Neutrophil (primary cell): Measurements from ENCODE around the gene FLT1.

Source experiments
- H3K27ac ChIP-seq: fragments of 200-600 bp; sonication (generic); 2 replicates; pipeline ENCODE4 v1.5.1; 2016; ENCODE audit warnings: mild to moderate bottlenecking, moderate library complexity
- H3K27me3 ChIP-seq: fragments of 200-600 bp; sonication (generic); 2 replicates; pipeline ENCODE4 v1.6.0; 2016; ENCODE audit warnings: mild to moderate bottlenecking
- H3K36me3 ChIP-seq: fragments of 200-600 bp; sonication (generic); 2 replicates; pipeline ENCODE4 v1.5.1; 2017
- H3K4me1 ChIP-seq, 2 experiments: fragments of 200-600 bp in 1 of 2; sonication (generic) in 1 of 2; 1 replicate in 1 of 2; 2 replicates in 1 of 2; pipeline versions ENCODE4 v1.5.1 to v1.6.1; 2013 to 2016; ENCODE audit warnings: low read depth in 1 of 2, low read length in 1 of 2, mild to moderate bottlenecking in 1 of 2, moderate library complexity in 1 of 2; ENCODE audit not compliant: control insufficient read depth in 1 of 2, insufficient read depth in 1 of 2
- H3K4me3 ChIP-seq, 2 experiments: fragments of 200-600 bp in 1 of 2; sonication (generic) in 1 of 2; 1 replicate in 1 of 2; 2 replicates in 1 of 2; pipeline ENCODE4 v1.5.1; 2013 to 2016; ENCODE audit warnings: low read depth in 1 of 2, low read length in 1 of 2, mild to moderate bottlenecking in 1 of 2, moderate library complexity in 1 of 2
- H3K9me3 ChIP-seq: fragments of 200-600 bp; sonication (generic); 2 replicates; pipeline ENCODE4 v1.5.1; 2016
- TF ChIP-seq, protein P1 (sequence below): fragments of 200-600 bp; sonication (generic); IDR thresholded peaks from 2 replicates; pipeline ENCODE4 v1.5.1; 2016; ENCODE audit warnings: antibody characterized with exemption

Gene FLT1, protein sequence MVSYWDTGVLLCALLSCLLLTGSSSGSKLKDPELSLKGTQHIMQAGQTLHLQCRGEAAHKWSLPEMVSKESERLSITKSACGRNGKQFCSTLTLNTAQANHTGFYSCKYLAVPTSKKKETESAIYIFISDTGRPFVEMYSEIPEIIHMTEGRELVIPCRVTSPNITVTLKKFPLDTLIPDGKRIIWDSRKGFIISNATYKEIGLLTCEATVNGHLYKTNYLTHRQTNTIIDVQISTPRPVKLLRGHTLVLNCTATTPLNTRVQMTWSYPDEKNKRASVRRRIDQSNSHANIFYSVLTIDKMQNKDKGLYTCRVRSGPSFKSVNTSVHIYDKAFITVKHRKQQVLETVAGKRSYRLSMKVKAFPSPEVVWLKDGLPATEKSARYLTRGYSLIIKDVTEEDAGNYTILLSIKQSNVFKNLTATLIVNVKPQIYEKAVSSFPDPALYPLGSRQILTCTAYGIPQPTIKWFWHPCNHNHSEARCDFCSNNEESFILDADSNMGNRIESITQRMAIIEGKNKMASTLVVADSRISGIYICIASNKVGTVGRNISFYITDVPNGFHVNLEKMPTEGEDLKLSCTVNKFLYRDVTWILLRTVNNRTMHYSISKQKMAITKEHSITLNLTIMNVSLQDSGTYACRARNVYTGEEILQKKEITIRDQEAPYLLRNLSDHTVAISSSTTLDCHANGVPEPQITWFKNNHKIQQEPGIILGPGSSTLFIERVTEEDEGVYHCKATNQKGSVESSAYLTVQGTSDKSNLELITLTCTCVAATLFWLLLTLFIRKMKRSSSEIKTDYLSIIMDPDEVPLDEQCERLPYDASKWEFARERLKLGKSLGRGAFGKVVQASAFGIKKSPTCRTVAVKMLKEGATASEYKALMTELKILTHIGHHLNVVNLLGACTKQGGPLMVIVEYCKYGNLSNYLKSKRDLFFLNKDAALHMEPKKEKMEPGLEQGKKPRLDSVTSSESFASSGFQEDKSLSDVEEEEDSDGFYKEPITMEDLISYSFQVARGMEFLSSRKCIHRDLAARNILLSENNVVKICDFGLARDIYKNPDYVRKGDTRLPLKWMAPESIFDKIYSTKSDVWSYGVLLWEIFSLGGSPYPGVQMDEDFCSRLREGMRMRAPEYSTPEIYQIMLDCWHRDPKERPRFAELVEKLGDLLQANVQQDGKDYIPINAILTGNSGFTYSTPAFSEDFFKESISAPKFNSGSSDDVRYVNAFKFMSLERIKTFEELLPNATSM (N-terminal part only)

DNA sequence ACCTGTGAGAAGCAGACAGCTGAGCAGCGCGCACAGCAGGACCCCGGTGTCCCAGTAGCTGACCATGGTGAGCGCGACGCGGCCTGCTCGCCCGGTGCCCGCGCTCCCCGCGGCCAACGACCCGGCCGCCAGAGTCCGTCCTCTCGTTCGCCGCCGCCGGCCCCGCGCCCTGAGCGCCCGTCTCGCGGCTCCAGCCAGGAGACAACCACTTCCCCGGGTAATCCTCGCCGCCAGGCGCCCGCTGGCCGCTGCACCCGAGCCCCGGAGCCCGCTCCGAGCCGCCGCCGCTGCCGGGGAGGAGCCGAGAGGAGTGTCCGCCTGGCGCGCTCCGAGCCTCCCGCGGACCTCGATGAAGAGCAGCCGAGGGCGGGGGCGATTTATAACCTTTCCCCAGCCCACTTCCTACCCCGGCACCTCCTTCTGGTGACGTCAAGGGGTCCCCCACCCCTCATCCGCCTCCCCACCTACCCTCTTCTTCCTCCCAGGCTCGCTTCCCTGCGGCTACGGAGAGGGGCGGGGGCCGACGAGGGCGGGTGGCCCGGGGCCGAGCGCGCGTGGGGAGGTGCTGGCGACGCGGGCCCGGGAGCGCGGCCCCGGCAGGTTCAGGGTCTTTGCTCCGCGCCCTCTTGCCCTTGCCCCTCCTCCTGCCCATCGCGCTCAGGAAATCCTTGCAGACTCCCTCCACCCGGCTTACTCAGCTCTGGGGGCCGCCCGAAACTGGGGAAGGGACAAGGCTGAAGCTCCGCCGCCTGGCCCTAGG, at the start of gene FLT1:
Gene FLT1, minus strand, starts transcription at position 351 of the 760 bp plus-strand sequence. Its CDS starts 285 bp downstream, at position 66.
- H3K27ac ChIP-seq = no peak within 1 kb of the TSS

DNA sequence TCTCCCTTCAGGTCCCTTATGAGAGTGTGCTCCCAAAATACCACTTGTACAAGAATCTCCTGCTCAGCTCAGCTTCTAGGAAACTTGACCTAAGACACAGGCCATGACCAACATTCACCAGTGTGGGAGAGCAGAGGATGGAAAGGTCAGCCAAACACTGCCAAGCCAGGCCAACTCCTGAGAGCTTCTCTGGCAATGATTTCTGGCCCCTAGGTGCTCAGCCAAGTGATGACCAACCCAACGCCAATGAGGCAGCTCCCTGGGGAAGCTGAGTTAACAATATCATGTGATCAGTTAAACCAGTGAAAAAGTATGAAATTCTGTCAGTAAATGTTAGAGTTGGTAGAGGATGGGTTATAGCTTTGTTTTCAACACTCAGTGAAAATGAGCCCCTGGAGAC, 49.1 kb upstream of the FLT1 start:
- Histone ChIP-seq H3K36me3 (no peaks in the 10 kb centered on the region), H3K27ac (no peak overlapping the region), H3K4me3 (no peak overlapping the region), H3K4me1 (no peaks in the 10 kb centered on the region), H3K27me3 (peaks cover 24% of the 10 kb centered on the region), H3K9me3 (no peaks in the 10 kb centered on the region)
- TF ChIP-seq, protein P1, sequence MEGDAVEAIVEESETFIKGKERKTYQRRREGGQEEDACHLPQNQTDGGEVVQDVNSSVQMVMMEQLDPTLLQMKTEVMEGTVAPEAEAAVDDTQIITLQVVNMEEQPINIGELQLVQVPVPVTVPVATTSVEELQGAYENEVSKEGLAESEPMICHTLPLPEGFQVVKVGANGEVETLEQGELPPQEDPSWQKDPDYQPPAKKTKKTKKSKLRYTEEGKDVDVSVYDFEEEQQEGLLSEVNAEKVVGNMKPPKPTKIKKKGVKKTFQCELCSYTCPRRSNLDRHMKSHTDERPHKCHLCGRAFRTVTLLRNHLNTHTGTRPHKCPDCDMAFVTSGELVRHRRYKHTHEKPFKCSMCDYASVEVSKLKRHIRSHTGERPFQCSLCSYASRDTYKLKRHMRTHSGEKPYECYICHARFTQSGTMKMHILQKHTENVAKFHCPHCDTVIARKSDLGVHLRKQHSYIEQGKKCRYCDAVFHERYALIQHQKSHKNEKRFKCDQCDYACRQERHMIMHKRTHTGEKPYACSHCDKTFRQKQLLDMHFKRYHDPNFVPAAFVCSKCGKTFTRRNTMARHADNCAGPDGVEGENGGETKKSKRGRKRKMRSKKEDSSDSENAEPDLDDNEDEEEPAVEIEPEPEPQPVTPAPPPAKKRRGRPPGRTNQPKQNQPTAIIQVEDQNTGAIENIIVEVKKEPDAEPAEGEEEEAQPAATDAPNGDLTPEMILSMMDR = no peak

More for the DNA sequence above, at the start of gene FLT1:
- Histone ChIP-seq H3K4me1 (peaks cover 33 to 38% of the 10 kb centered on the region in 2 experiments), H3K9me3 (no peaks in the 10 kb centered on the region), H3K36me3 (no peaks in the 10 kb centered on the region), H3K4me3 (peak within 1 kb of the TSS; percentile 64 to 73), H3K27me3 (peaks cover 87% of the 10 kb centered on the region)
- TF ChIP-seq, protein P1 = no peak

DNA sequence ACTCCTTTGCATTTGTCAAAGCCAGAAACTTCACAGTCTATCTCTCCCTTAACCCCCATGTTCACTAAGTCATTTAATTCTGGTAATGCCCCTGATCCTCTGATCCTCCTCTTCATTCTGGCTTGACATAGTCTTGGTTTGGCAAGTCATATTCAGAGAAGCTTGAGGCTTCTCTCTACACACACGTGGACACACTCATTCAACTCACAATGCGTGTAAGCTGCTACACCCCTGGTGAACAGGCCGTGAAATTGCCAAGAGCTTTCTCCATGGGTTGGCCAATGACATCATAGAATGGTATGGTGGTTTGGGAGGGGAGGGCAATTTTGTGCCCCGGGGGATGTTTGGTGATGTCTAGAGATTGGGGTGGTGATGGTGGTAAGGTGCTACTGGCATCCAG, 47.9 kb upstream of the FLT1 start:
- Histone ChIP-seq H3K4me3 (no peak overlapping the region), H3K27me3 (peaks cover 29% of the 10 kb centered on the region), H3K36me3 (no peaks in the 10 kb centered on the region), H3K27ac (no peak overlapping the region), H3K9me3 (no peaks in the 10 kb centered on the region), H3K4me1 (no peaks in the 10 kb centered on the region)
- TF ChIP-seq, protein P1 = no peak

DNA sequence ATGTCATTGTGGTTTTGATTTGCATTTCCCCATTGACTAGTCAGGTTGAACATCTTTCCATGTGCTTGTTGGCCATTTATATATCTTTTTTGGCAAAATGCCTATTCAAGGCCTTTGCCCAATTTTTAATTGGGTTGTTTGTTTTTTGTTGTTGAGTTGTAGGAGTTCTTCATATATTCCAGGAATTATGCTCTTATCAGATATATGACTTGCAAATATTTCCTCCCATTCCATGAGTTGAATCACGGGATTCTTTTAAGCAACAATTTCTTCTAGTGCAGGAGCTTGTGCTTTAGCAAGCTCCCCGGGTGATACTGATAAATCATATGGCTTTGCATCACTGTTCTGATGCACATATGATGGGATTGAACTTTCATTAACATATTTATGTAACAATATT, 47.0 kb upstream of the FLT1 start:
- H3K4me3 ChIP-seq = no peak overlapping the region
- TF ChIP-seq, protein P1 = no peak

More for the DNA sequence above, 47.0 kb upstream of the FLT1 start:
- Histone ChIP-seq H3K4me1 (no peaks in the 10 kb centered on the region), H3K36me3 (no peaks in the 10 kb centered on the region), H3K27me3 (peaks cover 33% of the 10 kb centered on the region), H3K9me3 (no peaks in the 10 kb centered on the region), H3K27ac (no peak overlapping the region)
